A204.1 (cell line): ENCODE results near the gene ECD.

Experiments used
- FAIRE-seq: peaks from 2 replicates; lab custom pipeline; 2012; peaks lifted over from hg19 to GRCh38; lab: Jason Lieb, UNC

Gene ECD

DNA sequence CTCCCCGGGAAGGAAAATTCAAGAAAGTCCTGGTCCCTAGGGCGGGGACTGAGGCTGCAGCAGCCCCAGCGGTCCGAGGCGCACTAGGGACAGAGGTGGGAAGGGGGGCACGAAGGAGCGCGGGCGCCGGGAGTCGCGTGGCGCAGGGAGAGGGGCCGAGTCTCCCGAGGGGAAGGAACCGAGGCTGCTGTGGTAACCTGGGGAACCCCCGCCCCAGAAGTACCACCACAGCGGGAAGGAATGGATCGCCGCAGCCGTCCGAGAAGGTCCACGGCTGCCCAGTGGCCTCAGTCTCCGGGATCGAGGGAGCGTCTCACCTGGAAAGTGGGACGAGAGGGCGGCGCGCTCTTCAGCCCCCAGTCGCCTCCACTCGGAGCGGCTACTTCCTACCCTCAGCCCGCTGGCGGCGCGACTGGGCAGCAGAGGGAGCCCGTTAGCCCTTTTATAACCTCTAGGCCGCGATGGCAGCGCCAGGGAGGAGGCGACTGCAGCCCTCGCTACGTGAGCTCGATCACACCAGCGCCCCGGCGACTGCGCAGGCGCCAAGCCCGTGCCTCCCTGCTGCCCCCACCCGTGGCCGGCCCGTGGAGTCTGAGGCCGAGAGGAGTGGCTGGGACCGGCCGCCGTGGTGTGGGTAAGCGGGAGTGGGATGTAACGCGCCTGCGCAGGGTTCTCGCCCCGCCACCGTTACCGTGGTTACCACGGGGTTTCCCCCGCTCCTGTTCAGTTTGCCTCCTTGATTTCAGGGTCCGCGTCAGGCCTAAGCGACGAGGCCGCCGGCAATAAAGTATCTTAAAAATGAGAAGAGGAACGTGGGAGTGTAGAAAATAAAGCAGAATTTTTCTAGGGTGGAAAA, 71.1 kb downstream of the ECD start, which contains the start of gene P4HA1:
Gene P4HA1, minus strand, starts transcription at position 418 of the 856 bp plus-strand sequence. CDS start 21,983 bp downstream, outside the sequence.
- FAIRE-seq = peak; percentile 65

- FAIRE-seq = no peak
Measured at GRCh38 chr10:73096041-73096448, 71.8 kb downstream of the ECD start.

- peak; percentile 73 for FAIRE-seq
Measured at GRCh38 chr10:73095481-73096021, 72.3 kb downstream of the ECD start.

GRCh38 chr10:73094986-73095480, 72.8 kb downstream of the ECD start:
- no peak for FAIRE-seq

DNA sequence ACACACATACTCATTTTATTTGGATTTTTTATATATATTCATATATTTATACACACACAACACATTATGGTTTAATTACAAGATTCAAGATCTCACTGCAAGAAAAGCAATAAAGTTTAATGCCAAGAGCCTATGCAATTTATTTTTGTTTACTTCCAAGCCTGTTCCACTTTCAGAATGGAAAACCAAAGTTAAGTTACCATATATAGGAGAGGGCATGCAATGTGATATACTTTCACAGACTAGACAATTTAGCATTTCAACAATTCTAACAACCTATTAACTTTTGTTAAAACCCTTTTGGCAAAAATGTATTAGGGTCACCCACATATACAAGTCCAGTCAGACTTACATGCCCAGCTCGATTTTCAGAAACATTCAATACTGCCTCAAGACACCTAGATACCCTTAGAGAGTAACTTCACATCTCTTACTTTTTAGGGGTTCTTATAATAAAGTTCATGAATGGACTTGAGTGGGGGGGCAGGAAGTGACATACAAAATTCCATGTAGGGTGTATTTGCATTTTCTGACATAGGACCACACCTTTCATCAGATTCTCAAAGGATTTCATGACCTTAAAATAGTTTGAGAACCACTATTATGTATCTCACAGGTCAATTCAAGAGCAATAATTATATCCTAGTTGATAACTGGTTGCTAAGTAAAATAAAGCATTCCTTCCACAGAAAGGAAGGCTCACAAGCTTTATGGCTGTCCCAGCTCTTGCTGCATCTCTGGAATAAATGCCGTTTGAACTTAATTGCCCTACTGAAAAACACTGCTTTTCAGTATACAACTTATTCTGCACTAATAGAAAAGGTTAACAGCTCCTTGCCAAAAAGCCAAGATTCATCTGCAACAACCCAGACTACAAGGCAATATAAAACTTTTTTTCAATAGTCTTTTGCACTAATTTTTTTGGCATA, 73.6 kb downstream of the ECD start:
- FAIRE-seq = no peak

- FAIRE-seq = no peak
Measured at GRCh38 chr10:73092830-73093229, 75.0 kb downstream of the ECD start.

- no peak for FAIRE-seq
Measured at GRCh38 chr10:73088304-73088703, 79.5 kb downstream of the ECD start.

- FAIRE-seq = no peak
Measured at GRCh38 chr10:73086816-73087215, 81.0 kb downstream of the ECD start.

- no peak for FAIRE-seq
Measured at GRCh38 chr10:73084209-73084608, 83.6 kb downstream of the ECD start.
